SK-N-MC (cell line): ENCODE measurements around the gene YIF1A.

Experiments used
- EZH2 ChIP-seq: fragments of 200-600 bp; sonication (generic); IDR thresholded peaks from one replicate; pipeline ENCODE4 v1.6.1; 2017; ENCODE audit warnings: antibody characterized with exemption
- FOXP2 ChIP-seq: optimal IDR thresholded peaks from 2 replicates; pipeline ENCODE3; 2011; ENCODE audit warnings: mild to moderate bottlenecking, moderate library complexity; ENCODE audit not compliant: insufficient read depth; ENCODE audit errors: extremely low read length, control extremely low read depth
- POLR2AphosphoS5 ChIP-seq: IDR thresholded peaks from 2 replicates; pipeline ENCODE4 v1.6.1; 2012; ENCODE audit warnings: mild to moderate bottlenecking, low read depth, low read length, borderline replicate concordance

GRCh38 chr11:66279092-66279734, 9.7 kb downstream of the YIF1A start:
- TF ChIP-seq EZH2, result no peak
- TF ChIP-seq POLR2AphosphoS5, result no peak
- no peak for TF ChIP-seq FOXP2
